RWPE1 (cell line): ENCODE data around the gene ABLIM1.

Source experiments
- CTCF ChIA-PET: fragments of 350-600 bp; sonication (Branson Sonifier 250); formaldehyde crosslinking; extraction: SDS; loops from one replicate; lab custom pipeline; 2021; lab: Yijun Ruan, JAX
- POLR2A ChIA-PET: fragments of 400-600 bp; formaldehyde crosslinking; extraction: SDS; loops from one replicate; lab custom pipeline; 2020; ENCODE audit warnings: antibody characterized with exemption; ENCODE audit not compliant: low non-redundant PET; lab: Yijun Ruan, JAX
- DNase-seq: peaks from one replicate; pipeline ENCODE4 v3.0.0; 2012; ENCODE audit warnings: low spot score
- H3K27ac ChIP-seq: fragments of 450-650 bp; 2 replicates; pipeline ENCODE4 v1.5.1; 2017
- TF ChIP-seq, protein P1 (sequence below): fragments of 450-650 bp; conservative IDR thresholded peaks from 2 replicates; pipeline ENCODE4 v1.5.1; 2017; ENCODE audit warnings: low read depth, mild to moderate bottlenecking

ABLIM1 gene

DNA sequence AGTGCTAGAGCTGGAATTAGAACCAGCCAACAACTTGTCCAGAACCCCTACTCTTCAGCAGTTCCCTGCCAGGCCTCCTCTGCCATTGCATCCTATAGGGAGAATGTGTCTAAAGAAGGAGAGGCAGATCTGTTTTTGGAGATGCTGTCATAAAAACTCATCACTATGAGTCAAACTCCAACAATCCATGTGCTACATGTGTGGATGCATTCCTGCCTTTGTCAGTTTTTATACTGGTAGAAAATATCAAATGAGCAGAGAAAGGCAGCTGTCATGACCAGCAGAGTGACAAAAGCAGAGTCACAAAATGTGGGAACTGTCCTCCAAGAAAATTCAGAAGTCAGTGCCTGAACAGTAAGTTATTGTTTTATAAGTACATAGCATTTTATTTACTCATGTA is 93.0 kb downstream of the ABLIM1 start:
- POLR2A ChIA-PET = no interaction called here
- no peak for DNase-seq
- TF ChIP-seq, protein P1, sequence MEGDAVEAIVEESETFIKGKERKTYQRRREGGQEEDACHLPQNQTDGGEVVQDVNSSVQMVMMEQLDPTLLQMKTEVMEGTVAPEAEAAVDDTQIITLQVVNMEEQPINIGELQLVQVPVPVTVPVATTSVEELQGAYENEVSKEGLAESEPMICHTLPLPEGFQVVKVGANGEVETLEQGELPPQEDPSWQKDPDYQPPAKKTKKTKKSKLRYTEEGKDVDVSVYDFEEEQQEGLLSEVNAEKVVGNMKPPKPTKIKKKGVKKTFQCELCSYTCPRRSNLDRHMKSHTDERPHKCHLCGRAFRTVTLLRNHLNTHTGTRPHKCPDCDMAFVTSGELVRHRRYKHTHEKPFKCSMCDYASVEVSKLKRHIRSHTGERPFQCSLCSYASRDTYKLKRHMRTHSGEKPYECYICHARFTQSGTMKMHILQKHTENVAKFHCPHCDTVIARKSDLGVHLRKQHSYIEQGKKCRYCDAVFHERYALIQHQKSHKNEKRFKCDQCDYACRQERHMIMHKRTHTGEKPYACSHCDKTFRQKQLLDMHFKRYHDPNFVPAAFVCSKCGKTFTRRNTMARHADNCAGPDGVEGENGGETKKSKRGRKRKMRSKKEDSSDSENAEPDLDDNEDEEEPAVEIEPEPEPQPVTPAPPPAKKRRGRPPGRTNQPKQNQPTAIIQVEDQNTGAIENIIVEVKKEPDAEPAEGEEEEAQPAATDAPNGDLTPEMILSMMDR = no peak
- H3K27ac ChIP-seq = no peak overlapping the region
- CTCF ChIA-PET = interaction anchor here (0.7 kb wide), 1 partner anchor 222 kb away, joined by 3 read pairs; no protein-coding TSS in a partner anchor

DNA sequence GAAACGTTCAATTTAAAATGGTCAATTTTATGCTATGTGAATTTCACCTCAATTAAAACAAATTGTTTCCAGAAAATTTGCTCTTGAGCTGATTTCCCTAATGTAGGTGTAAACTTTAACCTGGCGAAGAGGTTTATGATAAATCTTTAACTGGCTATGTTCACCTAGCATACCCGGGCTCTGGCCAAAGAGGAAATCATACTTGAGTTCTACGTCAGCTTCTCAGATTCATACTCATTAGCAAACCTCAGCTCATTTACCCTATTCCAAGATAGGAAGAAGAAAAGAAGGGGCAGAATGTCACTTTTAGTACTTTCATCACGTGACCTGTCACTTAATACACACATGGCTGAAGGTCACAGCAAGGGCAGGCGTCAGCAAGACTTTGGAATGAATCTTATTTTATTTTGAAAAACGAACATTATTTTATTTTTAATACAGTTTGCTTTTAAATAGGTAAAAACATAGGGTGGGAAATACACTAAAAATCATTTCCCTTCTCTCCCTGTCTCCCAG is 97.0 kb downstream of the ABLIM1 start:
- TF ChIP-seq, protein P1 = no peak
- DNase-seq = no peak
- H3K27ac ChIP-seq = no peak overlapping the region
- POLR2A ChIA-PET = no interaction called here
- CTCF ChIA-PET = interaction anchor here (0.6 to 0.7 kb wide), 2 partner anchors 72 to 673 kb away, joined by 3 read pairs; no protein-coding TSS in a partner anchor

DNA sequence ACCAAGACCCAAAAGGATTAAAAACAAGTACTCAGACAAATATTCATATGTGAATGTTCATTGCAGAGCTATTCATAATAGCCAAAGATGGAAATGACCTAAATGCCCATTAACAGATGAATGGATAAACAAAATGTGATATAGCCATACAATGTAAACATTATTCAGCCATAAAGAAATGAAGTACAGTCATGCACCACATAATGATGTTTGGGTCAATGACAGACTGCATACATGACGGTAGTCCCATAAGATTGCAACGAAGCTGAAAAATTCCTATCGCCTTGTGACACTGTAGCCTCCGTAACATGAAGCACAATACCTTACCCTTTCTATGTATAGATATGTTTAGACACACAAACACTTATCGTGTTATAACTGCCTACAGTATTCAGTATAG is 97.9 kb downstream of the ABLIM1 start:
- TF ChIP-seq, protein P1 = no peak
- H3K27ac ChIP-seq = no peak overlapping the region
- CTCF ChIA-PET = interaction anchor here (0.7 to 1.2 kb wide), 2 partner anchors 10 to 232 kb away, joined by 3 read pairs; no protein-coding TSS in a partner anchor
- POLR2A ChIA-PET = no interaction called here
- DNase-seq = no peak

DNA sequence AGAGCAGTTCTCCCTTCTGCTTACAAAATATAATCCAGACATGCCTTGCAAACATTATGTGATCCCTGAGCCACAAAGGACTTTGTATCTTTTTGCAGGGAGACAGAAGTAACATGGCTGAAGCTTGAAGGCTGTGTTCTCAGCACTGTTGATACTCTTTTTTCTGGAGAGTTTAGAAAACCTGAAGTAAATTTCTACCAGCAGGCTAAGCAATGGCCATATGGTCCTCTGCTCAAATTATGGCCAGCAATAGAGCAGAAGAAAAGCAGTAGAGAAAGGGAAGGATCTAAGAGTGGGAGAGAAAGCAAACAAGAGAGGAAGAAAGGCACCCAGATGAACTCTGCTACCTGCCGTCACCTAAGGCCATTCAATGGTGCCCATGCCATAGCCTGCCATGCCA is 98.4 kb downstream of the ABLIM1 start:
- ChIA-PET CTCF (interaction anchor here (0.7 to 1.2 kb wide), 2 partner anchors 10 to 233 kb away, joined by 3 read pairs; no protein-coding TSS in a partner anchor), POLR2A (no interaction called here)
- no peak overlapping the region for H3K27ac ChIP-seq
- DNase-seq = no peak
- TF ChIP-seq, protein P1 = no peak

DNA sequence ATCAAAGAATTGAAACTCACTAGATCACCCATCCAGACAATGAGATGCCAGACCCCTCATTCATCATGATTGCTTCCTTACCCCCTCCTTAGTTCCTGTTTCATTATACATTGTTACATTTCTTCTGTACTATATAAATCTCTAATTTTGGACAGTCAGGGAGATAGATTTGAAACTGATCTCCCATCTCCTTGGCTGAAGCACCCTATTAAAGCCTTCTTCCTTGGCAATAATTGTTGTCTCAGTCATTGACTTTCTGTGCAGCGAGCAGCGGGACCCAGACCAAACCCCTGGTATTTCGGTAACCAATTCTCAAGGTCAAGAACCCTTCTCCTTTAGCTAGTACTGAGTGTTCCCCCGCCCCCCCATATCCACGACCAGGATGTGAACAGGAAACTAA is 100.2 kb downstream of the ABLIM1 start:
- POLR2A ChIA-PET = no interaction called here
- no peak for DNase-seq
- H3K27ac ChIP-seq = no peak overlapping the region
- TF ChIP-seq, protein P1 = no peak
- CTCF ChIA-PET = no interaction called here

DNA sequence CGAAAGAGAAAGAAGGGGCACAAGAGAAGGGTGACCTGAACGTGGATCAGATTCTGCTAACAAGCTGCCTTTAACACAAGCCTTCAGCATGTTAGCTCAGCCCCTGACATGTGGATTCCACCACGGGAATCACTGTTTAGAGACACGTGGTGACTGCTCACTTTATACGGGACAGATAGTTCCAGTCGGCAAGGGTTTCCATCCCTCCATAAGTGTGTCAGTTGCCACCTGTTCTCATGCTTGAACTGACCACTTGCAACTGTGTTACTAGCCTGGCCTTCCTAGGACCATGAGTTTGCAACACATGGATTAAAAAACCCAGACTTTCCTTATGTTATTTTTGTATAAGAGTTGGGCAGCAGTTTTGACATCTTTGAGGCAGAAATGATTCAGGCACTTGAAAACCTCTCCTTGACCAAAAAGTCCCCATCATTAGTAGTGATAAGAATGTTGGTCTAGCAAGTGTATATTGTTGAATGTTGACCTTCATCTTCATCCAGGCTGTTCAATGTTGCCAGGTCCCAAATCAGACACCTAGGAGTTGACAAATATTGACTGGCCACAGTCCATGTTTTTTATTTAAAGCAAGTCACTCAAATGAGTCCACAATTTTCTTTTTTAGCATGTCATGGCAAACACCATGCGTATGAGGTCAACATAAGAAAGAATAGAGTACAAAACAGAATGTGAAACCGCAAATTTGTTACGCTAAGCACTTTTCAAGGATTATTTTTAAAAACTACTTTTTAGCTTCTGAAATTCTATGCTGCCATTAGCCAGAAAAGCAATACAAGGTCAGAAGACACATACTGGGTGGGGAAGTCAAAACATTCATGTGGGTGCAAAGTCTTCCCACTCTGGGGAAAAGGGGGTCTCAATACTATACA is 101.6 kb downstream of the ABLIM1 start:
- CTCF ChIA-PET = no interaction called here

More for the DNA sequence above, 101.6 kb downstream of the ABLIM1 start:
- no peak for DNase-seq
- TF ChIP-seq, protein P1 = no peak
- no peak overlapping the region for H3K27ac ChIP-seq
- POLR2A ChIA-PET = no interaction called here
